Osteoblast (primary cell): ENCODE measurements around the gene CCDC83. TPM values are rescaled to one million over a fixed set of nuclear protein-coding genes. Genes with fewer than 3 reads are reported as not detected.

Source experiments
- DNase-seq: peaks from one replicate; pipeline ENCODE4 v3.0.0; 2011; ENCODE audit warnings: low spot score, mixed read lengths; ENCODE audit not compliant: insufficient read length; ENCODE audit errors: missing footprints
- H2AFZ ChIP-seq: 2 replicates; pipeline ENCODE4 v1.6.0; 2011; ENCODE audit warnings: mild to moderate bottlenecking, low read length
- H3K27ac ChIP-seq: 2 replicates; pipeline ENCODE4 v1.5.1; 2011; ENCODE audit warnings: mild to moderate bottlenecking, low read depth, low read length, moderate library complexity
- H3K27me3 ChIP-seq: 2 replicates; pipeline ENCODE4 v1.6.0; 2012; ENCODE audit warnings: mild to moderate bottlenecking, control low read depth, inconsistent platforms, low read length, moderate library complexity; ENCODE audit not compliant: insufficient read depth
- H3K36me3 ChIP-seq: 2 replicates; pipeline ENCODE4 v1.5.1; 2011; ENCODE audit warnings: mild to moderate bottlenecking, low read length, control low read depth, moderate library complexity; ENCODE audit not compliant: insufficient read depth
- H3K4me1 ChIP-seq: 2 replicates; pipeline ENCODE4 v1.5.1; 2011; ENCODE audit warnings: mild to moderate bottlenecking, low read length, control low read depth, moderate library complexity; ENCODE audit not compliant: insufficient read depth
- H3K4me2 ChIP-seq: 2 replicates; pipeline ENCODE4 v1.6.0; 2011; ENCODE audit warnings: mild to moderate bottlenecking, low read length; ENCODE audit not compliant: insufficient read depth
- H3K4me3 ChIP-seq: fragments of 200-600 bp; sonication (generic); 3 replicates; pipeline ENCODE4 v1.5.1; 2012; ENCODE audit warnings: mild to moderate bottlenecking, low read length, inconsistent platforms; ENCODE audit not compliant: insufficient read depth
- H3K79me2 ChIP-seq: 2 replicates; pipeline ENCODE4 v1.6.0; 2012; ENCODE audit warnings: mild to moderate bottlenecking, low read length, control low read depth, inconsistent platforms; ENCODE audit not compliant: insufficient read depth
- H3K9me3 ChIP-seq: 2 replicates; pipeline ENCODE4 v1.5.1; 2011; ENCODE audit warnings: low read depth, low read length, control low read depth
- H4K20me1 ChIP-seq: 2 replicates; pipeline ENCODE4 v1.6.0; 2012; ENCODE audit warnings: mild to moderate bottlenecking, low read length, control low read depth; ENCODE audit not compliant: insufficient read depth
- total RNA-seq: library from RNA; depleted of rRNA; stranded (reverse); fragments of >200 nt; gene quantifications from 2 replicates; pipeline ENCODE4 v1.2.3, GENCODE V29; 2012
- TF ChIP-seq, protein P1 (sequence below): IDR thresholded peaks from 2 replicates; pipeline ENCODE4 v1.5.1; 2011; ENCODE audit warnings: mild to moderate bottlenecking, low read depth, low read length, moderate library complexity; ENCODE audit errors: extremely low read depth

Gene CCDC83
- total RNA-seq, 1 donor, result not detected

DNA sequence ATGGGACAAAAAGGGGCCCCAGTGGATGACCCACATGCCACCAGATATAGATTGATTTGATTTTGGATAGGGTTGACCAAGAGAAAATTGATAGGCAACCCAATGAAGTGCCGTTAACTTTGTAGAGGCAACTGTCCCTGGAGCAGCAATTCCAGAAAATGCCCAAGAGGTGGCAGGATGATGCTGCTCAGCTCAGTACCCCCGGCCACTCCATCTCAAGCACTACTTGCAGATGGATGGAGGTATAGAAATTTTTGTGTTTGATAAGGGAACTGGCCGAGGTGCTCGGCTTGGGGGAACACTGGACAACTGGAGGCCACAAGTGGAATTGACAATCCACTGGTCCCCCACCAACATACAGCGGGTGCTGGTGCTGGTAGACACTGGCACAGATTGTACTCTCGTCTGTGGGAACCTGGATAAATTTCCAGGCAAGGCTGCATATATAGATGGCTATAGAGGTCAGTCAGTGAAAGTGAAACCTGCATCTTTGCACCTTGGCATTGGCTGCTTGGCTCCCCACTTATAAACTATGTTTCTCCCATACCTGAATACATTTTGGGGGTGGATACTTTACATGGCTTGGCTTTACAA, 86.3 kb downstream of the CCDC83 start:
- Histone ChIP-seq H3K79me2 (no peaks in the 10 kb centered on the region), H3K4me1 (peaks cover 11% of the 10 kb centered on the region), H3K9me3 (no peaks in the 10 kb centered on the region), H3K27me3 (no peaks in the 10 kb centered on the region), H3K36me3 (no peaks in the 10 kb centered on the region), H2AFZ (no peak overlapping the region), H3K4me2 (peak overlapping the region; percentile 47), H3K4me3 (peak overlapping the region; percentile 23), H3K27ac (no peak overlapping the region), H4K20me1 (no peaks in the 10 kb centered on the region)
- TF ChIP-seq, protein P1, sequence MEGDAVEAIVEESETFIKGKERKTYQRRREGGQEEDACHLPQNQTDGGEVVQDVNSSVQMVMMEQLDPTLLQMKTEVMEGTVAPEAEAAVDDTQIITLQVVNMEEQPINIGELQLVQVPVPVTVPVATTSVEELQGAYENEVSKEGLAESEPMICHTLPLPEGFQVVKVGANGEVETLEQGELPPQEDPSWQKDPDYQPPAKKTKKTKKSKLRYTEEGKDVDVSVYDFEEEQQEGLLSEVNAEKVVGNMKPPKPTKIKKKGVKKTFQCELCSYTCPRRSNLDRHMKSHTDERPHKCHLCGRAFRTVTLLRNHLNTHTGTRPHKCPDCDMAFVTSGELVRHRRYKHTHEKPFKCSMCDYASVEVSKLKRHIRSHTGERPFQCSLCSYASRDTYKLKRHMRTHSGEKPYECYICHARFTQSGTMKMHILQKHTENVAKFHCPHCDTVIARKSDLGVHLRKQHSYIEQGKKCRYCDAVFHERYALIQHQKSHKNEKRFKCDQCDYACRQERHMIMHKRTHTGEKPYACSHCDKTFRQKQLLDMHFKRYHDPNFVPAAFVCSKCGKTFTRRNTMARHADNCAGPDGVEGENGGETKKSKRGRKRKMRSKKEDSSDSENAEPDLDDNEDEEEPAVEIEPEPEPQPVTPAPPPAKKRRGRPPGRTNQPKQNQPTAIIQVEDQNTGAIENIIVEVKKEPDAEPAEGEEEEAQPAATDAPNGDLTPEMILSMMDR, result peak; percentile 83
- peak; percentile 95 for DNase-seq

DNA sequence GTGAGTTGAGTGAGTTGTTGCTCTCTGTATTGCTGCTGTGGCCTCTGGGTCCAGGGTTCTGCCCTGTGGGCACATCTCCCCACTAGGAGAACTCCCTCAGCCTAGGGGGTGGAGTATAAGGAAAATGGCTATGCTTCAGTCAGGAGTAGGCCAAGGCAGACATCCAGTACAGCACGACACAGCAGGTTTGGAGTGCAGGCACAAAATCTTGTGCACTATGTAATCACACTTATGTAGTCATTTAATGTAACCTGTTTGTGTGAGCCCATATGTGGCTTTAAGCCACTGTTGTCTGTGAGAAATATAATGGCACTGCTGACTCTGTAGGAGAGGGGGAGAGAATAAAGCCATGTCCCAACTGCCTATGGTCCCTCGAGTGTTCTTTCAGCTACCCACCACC, 90.1 kb downstream of the CCDC83 start:
- H2AFZ ChIP-seq, result no peak overlapping the region
- no peak overlapping the region for H3K4me3 ChIP-seq
- H3K36me3 ChIP-seq, result no peaks in the 10 kb centered on the region
- no peaks in the 10 kb centered on the region for H4K20me1 ChIP-seq
- H3K79me2 ChIP-seq, result no peaks in the 10 kb centered on the region
- DNase-seq, result no peak
- TF ChIP-seq, protein P1, result no peak
- no peaks in the 10 kb centered on the region for H3K9me3 ChIP-seq
- H3K4me1 ChIP-seq, result peaks cover 32% of the 10 kb centered on the region
- H3K27me3 ChIP-seq, result no peaks in the 10 kb centered on the region
- H3K4me2 ChIP-seq, result no peak overlapping the region
- no peak overlapping the region for H3K27ac ChIP-seq

DNA sequence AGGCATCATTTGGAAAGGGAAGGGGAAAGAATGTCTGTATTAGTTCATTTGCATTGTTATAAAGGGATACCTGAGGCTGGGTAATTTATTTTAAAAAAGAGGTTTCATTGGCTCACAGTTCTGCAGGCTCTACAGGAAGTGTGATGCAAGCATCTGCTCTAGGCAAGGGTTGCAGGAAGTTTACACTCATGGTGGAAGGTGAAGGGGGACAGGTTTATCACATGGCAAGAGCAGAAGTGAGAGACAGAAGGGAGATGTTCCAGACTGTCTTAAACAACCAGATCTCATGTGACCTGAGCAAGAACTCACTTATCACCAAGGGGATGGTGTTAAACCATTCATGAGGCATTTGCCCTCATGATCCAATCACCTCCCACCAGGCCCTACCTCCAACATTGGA, 90.6 kb downstream of the CCDC83 start:
- Histone ChIP-seq H3K79me2 (no peaks in the 10 kb centered on the region), H3K9me3 (no peaks in the 10 kb centered on the region), H3K27ac (no peak overlapping the region), H3K4me1 (peaks cover 32% of the 10 kb centered on the region), H3K27me3 (no peaks in the 10 kb centered on the region), H3K4me2 (no peak overlapping the region), H4K20me1 (no peaks in the 10 kb centered on the region), H3K36me3 (no peaks in the 10 kb centered on the region), H3K4me3 (no peak overlapping the region), H2AFZ (no peak overlapping the region)
- DNase-seq, result no peak
- TF ChIP-seq, protein P1, result no peak

DNA sequence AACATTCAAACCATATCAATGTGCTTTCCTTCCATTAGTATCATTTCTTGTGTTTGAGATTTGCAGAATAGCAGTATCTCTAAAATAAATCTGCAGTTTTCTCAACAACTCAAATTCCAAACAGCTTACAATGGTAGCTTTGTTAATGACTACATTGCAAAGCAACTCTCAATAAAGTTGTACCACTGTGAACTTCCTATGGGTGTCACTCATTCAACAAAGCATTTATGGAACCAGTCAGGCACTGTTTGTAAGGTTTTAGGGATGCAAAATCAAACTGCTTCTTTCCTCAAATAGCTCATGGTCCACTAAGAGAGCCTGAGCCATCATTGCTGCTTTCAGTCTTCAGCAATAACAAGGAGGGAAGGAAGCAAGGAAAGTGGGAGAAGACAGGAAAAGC, 91.0 kb downstream of the CCDC83 start:
- Histone ChIP-seq H3K4me3 (no peak overlapping the region), H3K79me2 (no peaks in the 10 kb centered on the region), H3K4me1 (peaks cover 32% of the 10 kb centered on the region), H3K9me3 (no peaks in the 10 kb centered on the region), H3K27me3 (no peaks in the 10 kb centered on the region), H3K27ac (no peak overlapping the region), H3K36me3 (no peaks in the 10 kb centered on the region), H2AFZ (no peak overlapping the region), H4K20me1 (no peaks in the 10 kb centered on the region), H3K4me2 (no peak overlapping the region)
- DNase-seq, result no peak
- TF ChIP-seq, protein P1, result no peak
